Common myeloid progenitor, CD34-positive (primary cell): ENCODE results near the gene GGCT.

Experiments
- CTCF ChIA-PET: fragments of 350-600 bp; sonication (Branson Sonifier 250); formaldehyde crosslinking; loops from one replicate; lab custom pipeline; 2021; ENCODE audit warnings: antibody characterized with exemption; lab: Charles Lee
- POLR2A ChIA-PET: fragments of 350-600 bp; sonication (Branson Sonifier 250); formaldehyde crosslinking; loops from one replicate; lab custom pipeline; 2021; ENCODE audit warnings: antibody characterized with exemption; lab: Charles Lee
- DNase-seq, 3 donors: peaks; one replicate each; pipeline versions ENCODE4 v3.0.0 to v3.0.0-alpha.2; 2013
- H3K27ac ChIP-seq, 2 experiments: 1 replicate in 1 of 2; 2 replicates in 1 of 2; pipeline ENCODE4 v1.7.0; 2013; ENCODE audit warnings: inconsistent platforms in 2 of 2, low read length in 2 of 2, mild to moderate bottlenecking in 2 of 2, low read depth in 1 of 2, moderate library complexity in 1 of 2; ENCODE audit not compliant: severe bottlenecking in 2 of 2, insufficient read depth in 1 of 2, poor library complexity in 1 of 2
- H3K27me3 ChIP-seq, 5 experiments: replicated peaks in 2 of 5; 1 replicate in 3 of 5; 2 replicates in 2 of 5; pipeline versions ENCODE4 v1.6.1 to v1.7.0; 2013; ENCODE audit warnings: low read length in 4 of 5, mild to moderate bottlenecking in 2 of 5, moderate library complexity in 2 of 5, inconsistent platforms in 1 of 5; ENCODE audit not compliant: insufficient read depth in 5 of 5, control insufficient read depth in 4 of 5
- H3K36me3 ChIP-seq, 4 experiments: 1 replicate in 2 of 4; 2 replicates in 2 of 4; pipeline versions ENCODE4 v1.6.1 to v1.7.0; 2013; ENCODE audit warnings: low read length in 3 of 4, control low read depth in 1 of 4, mild to moderate bottlenecking in 1 of 4; ENCODE audit not compliant: control insufficient read depth in 4 of 4, insufficient read depth in 4 of 4
- H3K4me1 ChIP-seq, 4 experiments: 1 replicate in 3 of 4; 2 replicates in 1 of 4; pipeline versions ENCODE4 v1.6.1 to v1.7.1; 2013; ENCODE audit warnings: low read length in 3 of 4, mild to moderate bottlenecking in 3 of 4, control low read depth in 1 of 4, inconsistent platforms in 1 of 4, moderate library complexity in 1 of 4; ENCODE audit not compliant: control insufficient read depth in 4 of 4, insufficient read depth in 4 of 4; ENCODE audit errors: control extremely low read depth in 1 of 4
- H3K4me3 ChIP-seq, 7 experiments: 1 replicate in 4 of 7; 2 replicates in 3 of 7; pipeline versions ENCODE4 v1.5.1 to v1.7.0; 2013; ENCODE audit warnings: mild to moderate bottlenecking in 7 of 7, low read length in 6 of 7, moderate library complexity in 6 of 7, inconsistent platforms in 2 of 7, low read depth in 2 of 7, control low read depth in 1 of 7; ENCODE audit not compliant: insufficient read depth in 4 of 7, control insufficient read depth in 1 of 7; ENCODE audit errors: extremely low read depth in 1 of 7
- H3K9me3 ChIP-seq, 5 experiments: 1 replicate in 4 of 5; 2 replicates in 1 of 5; pipeline versions ENCODE4 v1.6.1 to v1.7.1; 2013; ENCODE audit warnings: low read length in 4 of 5, mild to moderate bottlenecking in 2 of 5, inconsistent platforms in 1 of 5, low read depth in 1 of 5, moderate library complexity in 1 of 5; ENCODE audit not compliant: control insufficient read depth in 4 of 5, insufficient read depth in 2 of 5; ENCODE audit errors: control extremely low read depth in 1 of 5
- WGBS: methylation state at CpG from one replicate; pipeline ENCODE4 v1.1.5; 2013; ENCODE audit not compliant: insufficient coverage; 5-methylcytosine and 5-hydroxymethylcytosine counted together

GGCT gene

DNA sequence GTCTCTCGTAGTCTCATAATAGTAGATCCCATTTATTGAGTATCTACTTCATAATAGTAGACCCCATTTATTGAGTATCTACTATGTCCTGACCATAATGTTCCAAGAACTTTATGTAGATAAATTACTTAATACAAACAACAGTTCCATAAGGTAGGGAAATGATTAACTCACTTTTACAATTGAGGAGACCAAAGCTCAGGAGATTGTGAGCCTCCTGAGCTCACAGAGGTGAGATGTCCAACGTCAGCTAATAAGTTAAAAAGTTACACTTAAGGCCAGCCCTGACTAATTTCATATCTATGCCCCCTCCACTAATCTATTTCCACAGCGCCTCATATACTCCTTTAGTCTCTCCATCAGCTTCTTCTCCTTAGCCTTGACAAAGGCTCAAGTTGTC is 17.5 kb upstream of the GGCT start:
- Histone ChIP-seq H3K4me3 (no peak overlapping the region), H3K9me3 (no peaks in the 10 kb centered on the region), H3K27ac (no peak overlapping the region), H3K27me3 (no peaks in the 10 kb centered on the region), H3K4me1 (peaks cover 0 to 6% (median 2%) of the 10 kb centered on the region in 4 experiments), H3K36me3 (peaks cover 0 to 2% (median 0%) of the 10 kb centered on the region in 4 experiments)
- CTCF ChIA-PET, result interaction anchor here (0.8 to 2.0 kb wide), 6 partner anchors 10 to 160 kb away, joined by 3 to 8 read pairs (median 4); partner anchors contain the start of gene CRHR2
- DNase-seq, result no peak
- POLR2A ChIA-PET, result no interaction called here
- 100% methylated on average over 1 of the region's 3 CpGs for WGBS

DNA sequence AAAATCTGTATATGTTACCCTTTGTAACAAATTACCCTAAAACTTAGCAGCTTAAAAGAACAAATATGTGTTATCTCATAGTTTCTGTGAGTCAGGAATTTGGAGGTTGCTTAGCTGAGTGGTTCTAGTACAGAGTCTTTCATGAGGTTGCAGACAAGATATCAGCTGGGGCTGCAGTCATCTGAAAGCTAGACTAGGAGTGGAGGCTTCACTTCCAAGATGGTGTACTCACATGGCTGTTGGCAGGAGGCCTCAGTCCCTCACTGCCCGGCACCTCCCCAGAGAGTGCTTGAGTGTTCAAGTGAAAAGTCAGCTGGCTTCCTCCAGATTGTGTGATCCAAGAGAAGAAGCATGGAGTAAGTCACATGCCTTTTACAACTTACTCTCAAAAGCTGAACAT is 16.9 kb upstream of the GGCT start:
- no peak overlapping the region for H3K4me3 ChIP-seq
- H3K36me3 ChIP-seq, result peaks cover 0 to 2% (median 0%) of the 10 kb centered on the region in 4 experiments
- POLR2A ChIA-PET, result no interaction called here
- H3K27me3 ChIP-seq, result no peaks in the 10 kb centered on the region
- peaks cover 0 to 6% (median 2%) of the 10 kb centered on the region in 4 experiments for H3K4me1 ChIP-seq
- no CpG with 5 or more reads among the region's 1 CpG for WGBS
- no peaks in the 10 kb centered on the region for H3K9me3 ChIP-seq
- no peak overlapping the region for H3K27ac ChIP-seq
- DNase-seq, result no peak
- CTCF ChIA-PET, result interaction anchor here (0.8 to 2.0 kb wide), 7 partner anchors 10 to 161 kb away, joined by 3 to 8 read pairs (median 4); partner anchors contain the start of gene CRHR2

DNA sequence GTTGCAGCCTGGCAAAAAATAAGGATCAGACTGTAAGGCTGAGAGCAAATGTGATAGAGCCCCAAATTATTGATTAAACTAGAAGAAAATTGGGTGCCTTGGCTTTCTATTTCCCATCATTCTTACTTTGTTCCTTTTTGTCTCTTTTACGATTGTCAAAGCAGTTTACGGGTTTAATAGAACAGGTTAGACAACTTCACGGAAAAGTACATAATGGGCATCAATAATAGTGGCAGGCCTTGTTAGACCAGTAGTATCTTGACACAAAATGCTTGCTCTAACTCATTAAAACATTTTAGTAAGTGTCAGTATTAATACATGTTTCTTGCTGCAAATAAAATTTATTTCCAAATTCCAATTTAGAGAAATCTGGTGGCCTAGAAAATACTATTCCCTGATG is 14.5 kb upstream of the GGCT start:
- ChIA-PET POLR2A (no interaction called here), CTCF (no interaction called here)
- no peak for DNase-seq
- Histone ChIP-seq H3K36me3 (peaks cover 0 to 2% (median 0%) of the 10 kb centered on the region in 4 experiments), H3K4me3 (no peak overlapping the region), H3K9me3 (no peaks in the 10 kb centered on the region), H3K4me1 (peaks cover 0 to 6% (median 2%) of the 10 kb centered on the region in 4 experiments), H3K27me3 (no peaks in the 10 kb centered on the region), H3K27ac (no peak overlapping the region)
- WGBS, result 100% methylated on average over 1 of the region's 3 CpGs

DNA sequence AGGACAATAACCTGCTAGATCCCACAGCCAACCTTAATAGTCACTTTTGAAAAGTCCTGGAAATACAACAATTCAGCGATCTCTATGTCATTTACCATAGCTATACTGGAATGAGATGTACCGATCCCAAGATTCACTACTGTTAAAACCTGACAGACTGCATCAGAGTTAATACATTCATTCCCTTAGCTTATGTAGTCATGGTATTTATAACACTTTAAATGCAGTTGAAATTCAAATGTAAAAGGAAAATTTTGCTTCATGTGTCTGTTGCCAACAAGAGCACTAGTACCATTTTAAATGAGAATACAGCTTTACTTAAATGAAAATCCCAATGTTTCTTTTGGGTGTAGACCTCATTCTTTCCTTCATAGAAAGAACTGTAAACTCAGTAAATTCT is 11.1 kb upstream of the GGCT start:
- ChIA-PET POLR2A (no interaction called here), CTCF (interaction anchor here (1.1 to 1.7 kb wide), 3 partner anchors 11 to 53 kb away, joined by 3 to 4 read pairs (median 4); partner anchors contain the start of gene GGCT)
- H3K4me3 ChIP-seq, result no peak overlapping the region
- H3K27ac ChIP-seq, result no peak overlapping the region
- H3K27me3 ChIP-seq, result no peaks in the 10 kb centered on the region
- peaks cover 0 to 3% (median 1%) of the 10 kb centered on the region in 4 experiments for H3K4me1 ChIP-seq
- no peak for DNase-seq
- H3K9me3 ChIP-seq, result no peaks in the 10 kb centered on the region
- no CpG with 5 or more reads among the region's 2 CpGs for WGBS
- H3K36me3 ChIP-seq, result no peaks in the 10 kb centered on the region

DNA sequence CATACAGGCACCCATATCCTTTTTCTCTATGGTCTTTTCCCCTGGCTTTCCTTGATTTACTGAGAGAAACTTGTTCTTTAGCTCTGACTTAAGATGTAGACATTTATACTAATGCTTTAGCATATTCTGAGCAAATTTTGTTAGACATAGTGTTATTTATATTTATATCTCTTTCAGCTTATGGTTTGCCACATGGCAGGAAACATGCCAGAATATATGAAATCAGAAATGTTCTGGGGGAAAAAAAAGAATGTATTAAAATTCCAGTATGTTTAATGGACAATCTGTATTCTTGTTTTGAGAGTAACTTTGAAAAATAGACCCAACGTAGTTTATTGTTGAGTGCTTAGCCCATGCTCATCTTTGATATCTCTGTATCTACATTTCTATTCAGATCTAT is 10.1 kb upstream of the GGCT start:
- Histone ChIP-seq H3K4me1 (no peaks in the 10 kb centered on the region), H3K9me3 (no peaks in the 10 kb centered on the region), H3K36me3 (no peaks in the 10 kb centered on the region), H3K27ac (no peak overlapping the region), H3K27me3 (no peaks in the 10 kb centered on the region), H3K4me3 (no peak overlapping the region)
- no peak for DNase-seq
- CTCF ChIA-PET, result interaction anchor here (1.1 kb wide), 1 partner anchor 54 kb away, joined by 3 read pairs; no protein-coding TSS in a partner anchor
- POLR2A ChIA-PET, result no interaction called here
- WGBS, result no CpG with 5 or more reads among the region's 1 CpG

DNA sequence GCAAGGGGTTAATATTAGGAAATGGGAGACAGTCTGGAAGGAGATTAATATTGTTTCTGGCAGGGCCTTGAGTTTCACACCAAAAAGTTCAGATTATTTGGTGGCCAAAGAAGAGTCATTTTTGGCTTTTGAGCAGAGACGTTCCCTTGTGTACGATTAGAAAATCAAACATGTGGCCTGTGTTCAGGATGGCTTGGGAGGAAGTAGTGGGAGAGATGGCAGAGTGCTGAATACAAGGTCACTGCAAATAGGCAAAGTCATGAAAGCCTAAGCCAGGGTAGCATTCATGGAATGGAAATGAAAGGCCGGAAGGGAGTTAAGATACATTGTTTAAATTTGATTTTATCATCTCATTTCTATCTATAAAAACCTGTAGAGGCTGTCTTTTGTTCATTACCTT is 9.5 kb upstream of the GGCT start:
- POLR2A ChIA-PET, result no interaction called here
- no peaks in the 10 kb centered on the region for H3K4me1 ChIP-seq
- no peaks in the 10 kb centered on the region for H3K36me3 ChIP-seq
- H3K4me3 ChIP-seq, result no peak overlapping the region
- no peak overlapping the region for H3K27ac ChIP-seq
- H3K27me3 ChIP-seq, result no peaks in the 10 kb centered on the region
- DNase-seq, result no peak
- WGBS, result 94% methylated on average over 2 of the region's 3 CpGs
- no peaks in the 10 kb centered on the region for H3K9me3 ChIP-seq
- CTCF ChIA-PET, result no interaction called here

DNA sequence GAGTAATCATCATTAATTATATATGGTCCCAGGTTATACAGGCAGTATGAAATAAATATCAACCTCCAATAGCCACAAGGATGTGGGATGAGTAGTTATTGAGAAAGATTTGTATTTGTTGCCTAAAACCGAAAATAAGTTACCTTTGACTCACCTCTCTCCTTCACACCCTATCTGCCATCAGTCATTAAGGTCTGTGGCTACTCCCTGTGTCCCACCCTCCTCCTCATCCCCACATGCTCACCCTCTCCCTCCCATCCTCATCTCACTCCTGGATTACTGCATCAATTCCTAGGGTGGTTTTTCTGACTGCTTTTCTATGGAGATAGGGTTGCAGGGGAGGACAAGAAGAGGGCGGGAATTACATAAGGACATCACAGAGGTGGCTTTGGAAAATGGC is 9.1 kb upstream of the GGCT start:
- H3K4me3 ChIP-seq, result no peak overlapping the region
- WGBS, result no CpG with 5 or more reads among the region's 2 CpGs
- no peaks in the 10 kb centered on the region for H3K27me3 ChIP-seq
- H3K36me3 ChIP-seq, result no peaks in the 10 kb centered on the region
- ChIA-PET POLR2A (no interaction called here), CTCF (interaction anchor here (1.1 kb wide), 1 partner anchor 15 kb away, joined by 3 read pairs; no protein-coding TSS in a partner anchor)
- no peaks in the 10 kb centered on the region for H3K9me3 ChIP-seq
- no peaks in the 10 kb centered on the region for H3K4me1 ChIP-seq
- no peak for DNase-seq
- no peak overlapping the region for H3K27ac ChIP-seq
